Fibroblast of skin of right biceps (primary cell): ENCODE data around the gene TMEM263.
"Not testable (repeated sequence)": the region's sequence is repeated elsewhere in the genome, so short reads cannot be mapped to it uniquely, and the experiment has no call there.

Experiments
- DNase-seq: peaks from one replicate; pipeline ENCODE4 v3.0.0-alpha.2; 2013

TMEM263 gene

DNA sequence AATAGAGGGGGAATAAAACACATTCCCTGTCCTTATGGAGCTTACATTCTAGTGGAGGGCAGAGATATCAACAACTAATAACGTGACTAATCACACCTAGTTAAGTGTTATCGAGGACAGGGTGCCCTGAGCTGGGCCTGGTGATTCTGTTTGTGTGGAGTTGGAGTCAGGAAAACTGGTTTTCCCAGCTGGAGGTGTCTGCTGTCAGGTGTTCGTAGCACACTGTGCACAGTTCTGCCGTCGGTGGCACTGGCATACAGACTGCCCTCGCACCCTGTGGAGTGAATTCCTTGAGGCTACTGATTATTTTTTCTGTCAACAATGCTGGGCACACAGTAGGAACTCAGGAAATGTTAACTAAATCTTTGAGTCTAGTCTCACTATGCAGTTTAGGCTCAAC, 32.1 kb downstream of the TMEM263 start:
- no peak for DNase-seq

- DNase-seq = peak; percentile 63
Observed at GRCh38 chr12:106994579-106995220, 39.0 kb downstream of the TMEM263 start.

DNA sequence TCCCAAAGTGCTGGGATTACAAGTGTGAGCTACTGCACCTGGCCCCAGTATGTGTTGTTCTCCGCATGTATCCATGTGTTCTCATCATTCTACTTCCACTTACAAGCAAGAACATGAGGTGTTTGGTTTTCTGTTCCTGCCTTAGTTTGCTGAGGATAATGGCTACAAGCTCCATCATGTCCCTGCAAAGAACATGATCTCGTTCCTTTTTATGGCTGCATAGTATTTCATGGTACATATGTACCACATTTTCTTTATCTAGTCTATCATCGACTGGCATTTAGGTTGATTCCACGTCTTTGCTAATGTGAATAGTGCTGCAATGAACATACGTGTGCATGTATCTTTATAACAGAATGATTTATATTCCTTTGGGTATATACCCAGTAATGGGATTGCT, 40.4 kb downstream of the TMEM263 start:
- not testable (repeated sequence) for DNase-seq

GRCh38 chr12:106997916-106998315, 42.2 kb downstream of the TMEM263 start:
- no peak for DNase-seq

- DNase-seq = no peak
Observed at GRCh38 chr12:106999446-106999845, 43.7 kb downstream of the TMEM263 start.

GRCh38 chr12:107002665-107003064, 47.0 kb downstream of the TMEM263 start:
- not testable (repeated sequence) for DNase-seq

DNA sequence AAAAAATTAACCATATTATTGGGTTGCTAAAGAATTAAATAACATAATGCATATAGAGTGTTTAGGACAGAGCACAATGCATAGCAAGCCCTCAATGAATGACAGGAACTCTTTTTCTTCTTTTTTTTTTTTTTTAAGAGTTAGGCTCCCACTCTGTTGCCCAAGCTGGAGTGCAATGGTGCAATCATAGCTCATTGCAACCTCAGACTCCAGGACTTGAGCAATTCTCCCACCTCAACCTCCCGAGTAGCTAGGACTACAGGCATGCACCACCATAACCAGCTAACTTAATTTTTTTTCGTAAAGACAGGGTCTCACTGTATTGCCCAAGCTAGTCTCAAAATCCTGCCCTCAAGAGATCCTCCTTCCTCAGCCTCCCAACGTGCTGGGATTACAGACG, 51.7 kb downstream of the TMEM263 start:
- no peak for DNase-seq

- DNase-seq = no peak
Observed at GRCh38 chr12:107011519-107011918, 55.8 kb downstream of the TMEM263 start.

GRCh38 chr12:107012736-107013425, 57.2 kb downstream of the TMEM263 start:
- no peak for DNase-seq

DNA sequence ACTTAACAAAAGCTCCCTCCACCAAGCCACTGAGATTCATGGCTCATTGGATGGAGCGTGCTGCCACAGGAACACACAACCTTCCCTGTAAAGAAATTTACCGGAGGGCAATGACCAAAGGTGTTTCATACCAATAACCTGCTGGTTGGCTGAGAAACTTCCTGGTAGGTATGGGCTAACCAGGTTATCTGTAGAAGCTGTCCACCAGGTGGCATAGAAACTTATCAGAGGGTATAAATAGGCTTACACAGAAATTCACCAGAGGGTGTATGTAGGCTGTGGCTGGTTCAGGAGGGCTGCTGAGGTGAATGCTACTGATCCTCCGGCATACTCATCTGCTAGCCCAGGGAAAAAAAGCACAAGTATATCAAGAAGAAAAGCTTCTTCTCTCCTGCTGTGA, 58.3 kb downstream of the TMEM263 start:
- DNase-seq = no peak

- no peak for DNase-seq
Observed at GRCh38 chr12:107017042-107017441, 61.3 kb downstream of the TMEM263 start.

- no peak for DNase-seq
Observed at GRCh38 chr12:107019546-107019945, 63.8 kb downstream of the TMEM263 start.
